22Rv1 (cell line): Measurements from ENCODE around the gene ELOF1.

ENCODE experiments used
- H3K27ac ChIP-seq: fragments of 450-650 bp; 2 replicates; pipeline ENCODE4 v1.5.1; 2017
- CTCF ChIP-seq: fragments of 450-650 bp; IDR thresholded peaks from 2 replicates; pipeline ENCODE4 v1.5.1; 2017; ENCODE audit warnings: mild to moderate bottlenecking
- ZFX ChIP-seq: fragments of 450-650 bp; IDR thresholded peaks from 2 replicates; pipeline ENCODE4 v1.6.1; 2017; ENCODE audit warnings: antibody characterized with exemption, borderline replicate concordance

The ELOF1 gene

GRCh38 chr19:11563532-11563931 is 4.5 kb upstream of the ELOF1 start:
- TF ChIP-seq ZFX (no peak), CTCF (no peak)
- no peak overlapping the region for H3K27ac ChIP-seq

- TF ChIP-seq CTCF (peak; percentile 80), ZFX (no peak)
- peak overlapping the region; percentile 74; the same call in 1 of the 2 replicates for H3K27ac ChIP-seq
These were observed 1.5 kb upstream of the ELOF1 start for GRCh38 chr19:11560404-11561051.

GRCh38 chr19:11556634-11557420 is 2.2 kb downstream of the ELOF1 start:
- TF ChIP-seq CTCF (no peak), ZFX (no peak)
- H3K27ac ChIP-seq = no peak overlapping the region

- no peak for TF ChIP-seq CTCF
- TF ChIP-seq ZFX = no peak
- no peak overlapping the region for H3K27ac ChIP-seq
These were observed 3.8 kb downstream of the ELOF1 start for GRCh38 chr19:11555246-11555645.

GRCh38 chr19:11554160-11554559 is 4.9 kb downstream of the ELOF1 start:
- no peak overlapping the region for H3K27ac ChIP-seq
- TF ChIP-seq CTCF (no peak), ZFX (no peak)

GRCh38 chr19:11552666-11553372 is 6.2 kb downstream of the ELOF1 start:
- no peak overlapping the region for H3K27ac ChIP-seq
- TF ChIP-seq ZFX (no peak), CTCF (no peak)
